ENCODE data around the gene PFKFB2.

Gene PFKFB2

GRCh38 chr1:207112616-207113296, 59.7 kb downstream of the PFKFB2 start:
- no peaks in the 10 kb centered on the region for H3K9me3 Mint-ChIP-seq
- no peaks in the 10 kb centered on the region for H3K36me3 Mint-ChIP-seq (ENCODE audit: low read depth)
- DNase-seq: no peak
- peaks cover 7% of the 10 kb centered on the region for H3K4me1 Mint-ChIP-seq
- no peaks in the 10 kb centered on the region for H3K27me3 Mint-ChIP-seq (ENCODE audit: low read depth, poor library complexity)
- no peak overlapping the region for H3K4me3 Mint-ChIP-seq
- no peak for TF ChIP-seq CTCF (IDR thresholded peaks at IDR 0.05)
- no peak overlapping the region for H3K27ac Mint-ChIP-seq

GRCh38 chr1:207115269-207115668, 62.2 kb downstream of the PFKFB2 start:
- Mint-ChIP-seq H3K9me3 (no peaks in the 10 kb centered on the region), H3K36me3 (ENCODE audit: low read depth) (no peaks in the 10 kb centered on the region), H3K4me3 (no peak overlapping the region), H3K27ac (no peak overlapping the region), H3K4me1 (no peaks in the 10 kb centered on the region), H3K27me3 (ENCODE audit: low read depth, poor library complexity) (no peaks in the 10 kb centered on the region)
- TF ChIP-seq CTCF (IDR thresholded peaks at IDR 0.05): no peak
- no peak for DNase-seq

- Mint-ChIP-seq H3K27me3 (ENCODE audit: low read depth, poor library complexity) (peaks cover 3% of the 10 kb centered on the region), H3K27ac (no peak overlapping the region), H3K9me3 (peaks cover 33% of the 10 kb centered on the region), H3K4me3 (no peak overlapping the region), H3K4me1 (no peaks in the 10 kb centered on the region), H3K36me3 (ENCODE audit: low read depth) (peaks cover 13% of the 10 kb centered on the region)
- DNase-seq: no peak
- TF ChIP-seq CTCF (IDR thresholded peaks at IDR 0.05): no peak
These were observed 71.3 kb downstream of the PFKFB2 start for GRCh38 chr1:207124389-207124788.

- Mint-ChIP-seq H3K4me1 (no peaks in the 10 kb centered on the region), H3K4me3 (no peak overlapping the region), H3K27me3 (ENCODE audit: low read depth, poor library complexity) (no peaks in the 10 kb centered on the region), H3K27ac (no peak overlapping the region), H3K9me3 (peaks cover 48% of the 10 kb centered on the region), H3K36me3 (ENCODE audit: low read depth) (peaks cover 19% of the 10 kb centered on the region)
- no peak for TF ChIP-seq CTCF (IDR thresholded peaks at IDR 0.05)
- DNase-seq: no peak
These were observed 75.4 kb downstream of the PFKFB2 start for GRCh38 chr1:207128336-207128921.

GRCh38 chr1:207129053-207129452, 76.0 kb downstream of the PFKFB2 start:
- H3K27me3 Mint-ChIP-seq (ENCODE audit: low read depth, poor library complexity): no peaks in the 10 kb centered on the region
- H3K27ac Mint-ChIP-seq: no peak overlapping the region
- peaks cover 48% of the 10 kb centered on the region for H3K9me3 Mint-ChIP-seq
- H3K36me3 Mint-ChIP-seq (ENCODE audit: low read depth): peaks cover 19% of the 10 kb centered on the region
- no peak for DNase-seq
- no peak for TF ChIP-seq CTCF (IDR thresholded peaks at IDR 0.05)
- no peaks in the 10 kb centered on the region for H3K4me1 Mint-ChIP-seq
- H3K4me3 Mint-ChIP-seq: no peak overlapping the region
